PC-3 (cell line): Measurements from ENCODE around the gene CAMKK2.

ENCODE experiments used
- CTCF ChIP-seq: fragments of 300-600 bp; sonication (generic); conservative IDR thresholded peaks from 2 replicates; pipeline ENCODE4 v1.5.1; 2017; ENCODE audit warnings: antibody characterized with exemption, low read depth, mild to moderate bottlenecking, low read length
- EZH2 ChIP-seq: fragments of 300-600 bp; sonication (generic); IDR thresholded peaks from one replicate; pipeline ENCODE4 v1.6.1; 2017; ENCODE audit warnings: antibody characterized with exemption, mild to moderate bottlenecking, low read length; ENCODE audit not compliant: unreplicated experiment
- EZH2phosphoT487 ChIP-seq: fragments of 300-600 bp; sonication (generic); IDR thresholded peaks from 2 replicates; pipeline ENCODE4 v1.6.1; 2018; ENCODE audit warnings: mild to moderate bottlenecking, antibody characterized with exemption, low read length, borderline replicate concordance

GRCh38 chr12:121285856-121286255, 10.7 kb downstream of the CAMKK2 start:
- TF ChIP-seq CTCF (no peak), EZH2phosphoT487 (no peak), EZH2 (no peak)
